SJCRH30 (cell line): ENCODE measurements around the gene UBE2L3. TPM values are rescaled to one million over a fixed set of nuclear protein-coding genes. Genes with fewer than 3 reads are reported as not detected.
A peak's percentile ranks its signal among the peaks of the same experiment; 100 is the strongest.
"Not testable (repeated sequence)": the region's sequence is repeated elsewhere in the genome, so short reads cannot be mapped to it uniquely, and the experiment has no call there.

Experiments used
- DNase-seq, 2 experiments: peaks; one replicate each; pipeline ENCODE4 v3.0.0-alpha.2; 2015 to 2020
- H3K27ac ChIP-seq: fragments of 250-450 bp; sonication (Bioruptor Pico); 2 replicates; pipeline ENCODE4 v1.5.1; 2020; ENCODE audit warnings: mild to moderate bottlenecking, moderate library complexity
- H3K27me3 ChIP-seq: fragments of 250-450 bp; sonication (Bioruptor Pico); 2 replicates; pipeline ENCODE4 v1.5.1; 2020; ENCODE audit warnings: mild to moderate bottlenecking, moderate library complexity
- H3K36me3 ChIP-seq: fragments of 250-450 bp; sonication (Bioruptor Pico); 2 replicates; pipeline ENCODE4 v1.5.1; 2020; ENCODE audit warnings: mild to moderate bottlenecking, moderate library complexity
- H3K4me1 ChIP-seq: fragments of 250-450 bp; sonication (Bioruptor Pico); 2 replicates; pipeline ENCODE4 v1.5.1; 2020; ENCODE audit warnings: mild to moderate bottlenecking, moderate library complexity
- H3K4me3 ChIP-seq: fragments of 250-450 bp; sonication (Bioruptor Pico); 2 replicates; pipeline ENCODE4 v1.5.1; 2020; ENCODE audit warnings: mild to moderate bottlenecking, moderate library complexity
- H3K9me3 ChIP-seq: fragments of 250-450 bp; sonication (Bioruptor Pico); replicated peaks from 2 replicates; pipeline ENCODE4 v1.5.1; 2020; ENCODE audit warnings: mild to moderate bottlenecking, moderate library complexity
- total RNA-seq: library from RNA; depleted of rRNA; stranded (reverse); fragments of >200 nt; shearing (Covaris generic); gene quantifications from 2 replicates; pipeline ENCODE4 v1.2.3, GENCODE V29; 2014

UBE2L3 gene
- total RNA-seq, 1 experiment from 2014 or later: 102 TPM

DNA sequence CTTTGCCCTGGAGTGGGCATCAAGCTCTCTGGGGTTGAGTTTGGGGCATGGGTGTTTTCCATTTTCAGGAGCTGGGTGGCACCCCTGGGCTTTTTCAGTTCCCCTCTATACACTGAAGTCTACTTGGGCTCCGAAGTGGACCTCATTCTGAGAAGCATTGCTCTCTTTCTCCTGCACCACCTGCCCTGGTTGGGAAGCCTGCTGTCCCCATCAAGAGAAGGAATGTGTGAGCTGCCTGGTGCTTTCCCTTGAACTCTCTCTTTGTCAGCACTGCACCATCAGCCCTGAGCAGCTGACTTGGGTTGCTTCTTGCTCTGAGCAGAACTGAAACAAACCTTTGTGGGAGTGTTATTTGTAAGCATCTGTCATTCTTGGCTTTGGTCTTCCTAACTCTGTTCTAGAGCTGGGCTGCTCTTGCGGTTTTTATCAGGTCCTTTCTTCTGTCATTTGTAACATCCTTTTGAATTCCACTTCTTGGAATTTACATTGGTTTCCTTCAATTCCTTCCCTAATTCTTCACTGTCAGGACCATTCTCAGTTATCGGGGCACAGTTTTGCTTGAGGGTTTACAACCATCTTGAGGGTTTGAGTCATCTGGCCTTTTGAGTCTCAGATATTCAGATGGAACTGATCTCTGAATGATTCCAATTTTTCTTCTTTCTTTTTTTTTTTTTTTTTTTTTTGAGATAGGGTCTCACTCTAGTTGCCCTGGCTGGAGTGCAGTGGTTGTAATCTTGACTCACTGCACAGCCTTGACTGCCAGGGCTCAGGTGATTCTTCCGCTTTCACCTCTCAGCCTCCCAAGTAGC, 20.5 kb downstream of the UBE2L3 start:
- Histone ChIP-seq H3K9me3 (no peaks in the 10 kb centered on the region), H3K4me1 (no peaks in the 10 kb centered on the region), H3K36me3 (peaks cover 33% of the 10 kb centered on the region), H3K27ac (no peak overlapping the region), H3K27me3 (no peaks in the 10 kb centered on the region), H3K4me3 (no peak overlapping the region)
- no peak for DNase-seq

DNA sequence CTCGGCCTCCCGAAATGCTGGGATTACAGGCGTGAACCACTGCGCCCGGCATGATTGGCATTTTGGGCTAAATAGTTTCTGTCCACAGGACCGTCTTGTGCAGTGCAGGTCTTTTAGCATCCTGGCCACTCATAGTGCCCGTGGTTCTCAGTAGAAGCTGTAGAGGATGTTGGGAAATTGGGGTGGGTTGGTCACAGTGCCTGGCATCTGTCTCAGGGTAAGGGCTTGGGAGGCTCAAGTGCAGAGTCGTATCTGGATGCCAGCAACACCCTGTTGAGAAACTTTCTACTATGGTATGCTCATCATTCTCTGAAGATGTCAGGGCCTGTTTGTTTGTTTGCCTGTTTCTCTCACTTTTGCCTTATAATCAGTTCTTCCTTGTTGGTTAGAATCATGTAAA, 21.9 kb downstream of the UBE2L3 start:
- Histone ChIP-seq H3K27ac (no peak overlapping the region), H3K9me3 (no peaks in the 10 kb centered on the region), H3K27me3 (no peaks in the 10 kb centered on the region), H3K4me3 (no peak overlapping the region), H3K36me3 (peaks cover 40% of the 10 kb centered on the region), H3K4me1 (no peaks in the 10 kb centered on the region)
- DNase-seq: no peak

DNA sequence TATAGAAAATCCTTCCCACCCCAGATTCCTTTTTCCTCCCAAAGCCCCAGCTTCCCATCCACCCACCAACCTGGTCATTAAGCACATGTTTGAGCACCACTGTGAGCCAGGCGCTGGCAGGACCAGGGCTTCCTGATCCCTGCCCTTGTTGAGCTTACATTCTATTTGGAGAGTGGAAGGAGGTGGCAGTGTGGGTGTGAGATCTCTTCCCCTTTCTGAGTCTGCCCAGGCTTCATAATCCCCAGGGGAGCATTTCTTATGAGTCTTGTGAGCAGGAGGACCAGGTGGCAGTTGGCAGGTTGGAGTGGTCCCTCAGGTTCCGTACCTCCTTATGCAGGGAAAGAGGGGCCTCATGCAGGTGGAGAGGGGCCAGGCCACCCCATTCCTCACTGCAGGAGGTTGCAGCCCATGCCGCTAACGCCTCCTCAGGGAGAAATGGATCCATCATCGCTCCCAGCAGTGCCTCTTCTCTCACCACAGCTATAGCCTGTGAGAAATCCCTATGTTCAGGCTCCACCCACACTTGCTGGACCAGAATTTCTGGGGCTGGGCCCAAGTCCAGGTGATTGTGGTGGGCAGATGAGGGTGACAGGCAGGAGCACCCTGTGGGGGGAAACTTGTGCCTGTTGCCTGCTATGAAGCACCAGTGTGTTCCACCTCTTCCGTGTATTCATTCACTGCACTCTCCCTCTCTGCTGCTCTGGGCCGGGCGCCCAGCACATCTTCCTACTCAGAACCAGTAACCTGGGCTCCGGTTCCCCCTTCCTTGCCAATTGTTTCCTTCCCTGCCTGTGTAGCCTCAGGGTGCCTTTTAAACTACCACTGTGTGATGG, 23.5 kb downstream of the UBE2L3 start:
- DNase-seq: no peak
- Histone ChIP-seq H3K27ac (no peak overlapping the region), H3K4me3 (no peak overlapping the region), H3K36me3 (peaks cover 56% of the 10 kb centered on the region), H3K9me3 (no peaks in the 10 kb centered on the region), H3K27me3 (no peaks in the 10 kb centered on the region), H3K4me1 (no peaks in the 10 kb centered on the region)

DNA sequence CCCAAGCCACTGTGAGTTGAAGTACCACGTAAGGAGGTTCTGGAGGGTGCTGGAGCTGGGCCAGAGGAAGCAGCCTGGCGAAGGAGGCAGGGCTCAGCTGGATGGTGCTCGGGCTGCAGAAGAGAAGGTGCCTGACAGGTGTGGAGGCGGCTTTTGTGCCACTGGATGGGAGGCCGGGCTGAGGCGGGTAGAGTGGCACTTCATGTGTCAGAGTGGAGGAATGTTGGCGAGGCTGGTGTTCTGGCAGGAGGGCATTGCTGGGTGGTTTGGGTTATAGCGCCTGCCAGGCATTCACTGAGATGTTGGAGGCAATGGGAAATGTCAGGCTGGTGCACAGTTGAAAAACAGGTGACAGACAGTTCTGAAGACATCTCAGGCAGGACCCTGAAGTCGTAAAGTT, 24.2 kb downstream of the UBE2L3 start:
- Histone ChIP-seq H3K4me1 (no peaks in the 10 kb centered on the region), H3K4me3 (no peak overlapping the region), H3K36me3 (peaks cover 63% of the 10 kb centered on the region), H3K27me3 (no peaks in the 10 kb centered on the region), H3K9me3 (no peaks in the 10 kb centered on the region), H3K27ac (no peak overlapping the region)
- DNase-seq: no peak

DNA sequence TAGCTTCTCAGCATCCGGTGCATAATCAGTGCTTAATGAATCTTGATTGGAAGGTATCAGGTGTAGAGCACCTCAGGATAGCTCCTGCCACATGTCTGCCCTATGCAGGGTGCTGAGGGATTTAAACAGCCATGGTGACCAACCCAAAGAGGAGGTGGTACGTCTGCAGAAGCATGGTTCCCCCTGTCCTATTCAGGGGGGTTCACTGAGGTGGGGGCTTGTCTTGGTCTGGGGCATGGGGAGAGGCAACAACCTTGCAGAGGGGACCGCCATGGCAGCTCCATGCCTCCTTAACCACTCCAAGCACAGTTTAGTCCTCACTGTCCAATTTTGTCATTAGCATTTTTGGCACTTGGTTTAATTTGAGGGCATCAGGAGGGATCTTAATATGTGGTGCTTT, 24.9 kb downstream of the UBE2L3 start:
- Histone ChIP-seq H3K36me3 (peaks cover 70% of the 10 kb centered on the region), H3K4me1 (no peaks in the 10 kb centered on the region), H3K9me3 (no peaks in the 10 kb centered on the region), H3K27me3 (no peaks in the 10 kb centered on the region), H3K4me3 (no peak overlapping the region), H3K27ac (no peak overlapping the region)
- no peak for DNase-seq

DNA sequence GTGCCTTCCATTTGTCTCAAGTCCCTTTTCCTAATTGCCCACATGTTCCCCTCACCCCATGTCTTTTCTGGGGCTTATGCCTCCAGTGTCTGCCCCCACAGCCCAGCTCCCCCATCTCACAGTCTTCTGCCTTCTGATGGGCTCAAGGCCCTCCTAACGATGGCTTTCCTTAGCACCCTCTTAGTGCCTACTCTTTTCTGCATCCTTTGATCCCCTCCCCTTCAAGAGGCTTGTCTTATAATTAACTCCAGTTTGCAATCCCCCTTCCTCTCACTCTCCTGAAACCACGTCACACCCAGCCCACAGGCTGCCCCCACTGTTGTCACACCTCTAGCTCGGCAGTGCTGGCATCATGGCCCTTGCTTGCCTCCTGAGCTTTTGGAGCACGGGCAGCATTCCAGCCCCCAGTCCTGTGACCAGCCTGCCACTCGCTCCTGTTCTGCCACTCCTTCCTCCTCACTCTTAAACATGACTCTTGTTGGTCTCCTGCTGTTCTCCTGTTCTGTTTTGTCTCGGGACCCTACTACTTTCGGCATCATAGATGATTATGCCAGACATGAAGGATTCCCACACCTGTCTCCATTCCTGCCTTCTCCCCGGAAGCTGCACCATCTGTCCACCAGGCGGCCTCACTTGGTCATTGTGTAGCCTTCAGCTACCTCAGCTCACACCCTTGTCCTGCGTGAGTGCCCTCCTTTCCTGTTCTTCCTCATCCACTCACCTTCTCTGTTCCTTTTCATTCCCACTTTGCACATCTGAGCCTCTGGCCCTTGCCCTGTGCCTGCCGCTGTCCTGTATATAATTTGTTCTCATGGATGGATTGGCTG, 26.1 kb downstream of the UBE2L3 start:
- no peak overlapping the region for H3K27ac ChIP-seq
- peak in 1 of 2 experiments; percentile 24 for DNase-seq
- H3K36me3 ChIP-seq: peaks cover 67% of the 10 kb centered on the region
- H3K27me3 ChIP-seq: no peaks in the 10 kb centered on the region
- no peaks in the 10 kb centered on the region for H3K9me3 ChIP-seq
- H3K4me3 ChIP-seq: no peak overlapping the region
- H3K4me1 ChIP-seq: no peaks in the 10 kb centered on the region

DNA sequence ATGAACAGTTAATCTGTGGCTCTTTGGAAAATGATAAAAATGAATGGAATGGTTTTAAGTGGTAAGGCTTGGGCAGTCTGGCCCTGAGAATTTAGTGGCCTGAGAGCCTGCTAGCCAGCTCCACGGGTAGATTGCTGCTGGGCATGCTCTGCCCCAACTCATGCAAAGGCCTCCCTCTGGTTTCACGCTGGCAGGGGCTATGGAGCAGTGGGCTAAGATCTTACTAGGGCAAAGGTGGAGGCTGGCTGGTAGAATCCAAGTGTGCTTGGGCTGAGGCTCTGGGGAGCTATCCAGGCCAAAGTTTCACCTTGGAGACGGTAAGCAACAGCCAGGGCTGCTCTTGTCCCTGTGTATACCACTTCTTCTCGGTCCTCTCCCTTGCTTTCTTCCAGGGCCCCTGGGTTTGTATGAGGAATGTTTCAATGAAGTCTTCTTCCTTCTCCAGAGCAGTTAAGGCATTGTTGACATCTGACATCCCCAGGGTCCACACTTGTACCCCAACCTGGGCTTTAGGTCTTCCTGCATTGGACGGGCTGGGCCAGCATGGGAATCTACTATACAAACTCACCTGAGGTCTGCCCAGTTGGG, 27.4 kb downstream of the UBE2L3 start:
- no peak overlapping the region for H3K27ac ChIP-seq
- H3K4me3 ChIP-seq: no peak overlapping the region
- no peaks in the 10 kb centered on the region for H3K4me1 ChIP-seq
- peaks cover 71% of the 10 kb centered on the region for H3K36me3 ChIP-seq
- H3K27me3 ChIP-seq: no peaks in the 10 kb centered on the region
- no peak for DNase-seq
- H3K9me3 ChIP-seq: no peaks in the 10 kb centered on the region

DNA sequence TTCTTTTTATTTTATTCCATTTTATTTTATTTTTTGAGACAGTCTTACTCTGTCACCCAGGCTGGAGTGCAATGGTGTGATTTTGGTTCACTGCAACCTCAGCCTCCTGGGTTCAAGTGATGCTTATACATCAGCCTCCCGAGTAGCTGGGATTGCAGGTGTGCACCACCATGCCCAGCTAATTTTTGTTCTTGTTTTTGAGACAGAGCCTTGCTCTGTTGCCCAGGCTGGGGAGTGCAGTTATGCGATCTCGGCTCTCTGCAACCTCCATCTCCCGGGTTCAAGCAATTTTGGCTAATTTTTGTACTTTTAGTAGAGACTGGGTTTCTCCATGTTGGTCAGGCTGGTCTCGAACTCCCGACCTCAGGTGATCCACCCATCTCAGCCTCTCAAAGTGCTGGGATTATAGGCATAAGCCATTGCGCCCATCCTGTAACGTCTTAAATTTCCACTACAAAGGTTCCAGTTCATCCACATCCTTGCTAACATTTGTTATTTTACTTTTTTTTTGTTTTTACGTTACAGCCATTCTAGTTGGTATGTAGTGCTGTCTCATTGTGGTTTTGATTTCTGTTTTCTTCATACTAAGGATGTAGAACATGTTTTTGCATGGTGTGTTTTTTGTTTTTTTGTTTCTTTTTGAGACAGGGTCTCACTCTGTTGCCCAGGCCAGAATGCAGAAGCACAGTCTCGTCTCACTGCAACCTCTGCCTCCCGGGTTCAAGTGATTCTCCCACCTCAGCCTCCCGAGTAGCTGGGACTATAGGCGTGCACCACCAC, 29.0 kb downstream of the UBE2L3 start:
- H3K36me3 ChIP-seq: peaks cover 65% of the 10 kb centered on the region
- not testable (repeated sequence) for H3K4me3 ChIP-seq, DNase-seq, H3K27ac ChIP-seq, H3K9me3 ChIP-seq, H3K27me3 ChIP-seq, H3K4me1 ChIP-seq

DNA sequence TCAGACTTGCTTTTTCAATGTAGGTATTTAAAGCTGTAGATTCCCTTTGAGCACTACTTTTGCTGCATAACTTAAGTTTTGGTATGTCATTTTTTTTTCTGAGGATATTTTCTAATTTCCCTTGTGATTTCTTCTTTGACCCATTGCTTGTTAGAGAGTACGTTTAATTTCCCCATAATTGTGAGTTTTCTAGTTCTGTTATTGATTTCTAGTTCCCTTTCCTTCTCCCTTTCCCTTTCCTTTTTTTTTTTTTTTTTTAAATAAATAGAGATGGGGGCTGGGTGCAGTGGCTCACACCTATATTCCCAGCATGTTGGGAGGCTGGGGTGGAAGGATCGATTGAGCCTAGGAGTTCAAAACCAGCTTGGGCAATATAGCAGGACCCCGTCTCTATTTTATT, 30.8 kb downstream of the UBE2L3 start:
- H3K27ac ChIP-seq: no peak overlapping the region
- no peaks in the 10 kb centered on the region for H3K27me3 ChIP-seq
- no peaks in the 10 kb centered on the region for H3K4me1 ChIP-seq
- no peak overlapping the region for H3K4me3 ChIP-seq
- peaks cover 55% of the 10 kb centered on the region for H3K36me3 ChIP-seq
- DNase-seq: no peak
- no peaks in the 10 kb centered on the region for H3K9me3 ChIP-seq

DNA sequence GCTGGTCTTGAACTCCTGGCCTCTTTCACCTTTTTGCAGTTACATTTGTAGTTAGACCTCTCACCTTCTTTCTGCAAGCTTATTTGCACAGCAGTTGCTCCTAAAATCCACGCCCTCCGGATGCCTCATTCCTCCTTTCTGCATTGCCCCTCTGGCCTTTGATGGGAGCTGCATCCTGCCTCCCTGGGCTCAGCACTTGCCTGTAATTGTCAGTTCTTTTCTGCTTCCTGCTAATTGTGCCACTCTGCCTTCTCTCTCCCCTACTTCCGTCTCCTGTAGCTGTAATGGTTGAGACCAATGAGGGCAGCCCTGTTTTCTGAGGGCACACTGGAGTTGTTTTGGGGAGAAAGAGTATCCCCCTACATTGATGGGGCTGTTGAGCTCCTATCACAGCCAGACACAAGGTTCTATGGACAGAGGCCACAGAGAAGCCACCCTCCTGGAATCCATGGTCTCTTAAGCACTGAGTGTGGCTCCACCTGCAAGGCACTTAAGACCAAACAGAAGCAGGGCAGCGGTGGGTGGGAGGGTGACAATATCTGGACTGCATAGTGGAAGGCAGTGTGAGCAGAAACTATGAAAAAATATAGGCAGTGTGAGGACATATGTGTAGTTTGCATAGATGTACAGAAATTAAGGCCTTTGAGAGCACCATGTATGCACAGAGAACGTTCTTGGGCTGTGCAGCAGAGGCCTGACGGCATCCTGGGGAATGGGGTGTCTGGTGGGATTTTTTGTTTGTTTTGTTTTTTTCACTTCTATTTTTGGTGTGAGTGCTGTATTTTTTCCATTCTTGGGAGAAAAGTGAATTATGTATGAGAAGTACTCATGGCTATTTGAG, 31.8 kb downstream of the UBE2L3 start:
- no peak overlapping the region for H3K27ac ChIP-seq
- DNase-seq: no peak
- H3K36me3 ChIP-seq: peaks cover 46% of the 10 kb centered on the region
- H3K27me3 ChIP-seq: no peaks in the 10 kb centered on the region
- no peaks in the 10 kb centered on the region for H3K4me1 ChIP-seq
- H3K4me3 ChIP-seq: no peak overlapping the region
- H3K9me3 ChIP-seq: no peaks in the 10 kb centered on the region

DNA sequence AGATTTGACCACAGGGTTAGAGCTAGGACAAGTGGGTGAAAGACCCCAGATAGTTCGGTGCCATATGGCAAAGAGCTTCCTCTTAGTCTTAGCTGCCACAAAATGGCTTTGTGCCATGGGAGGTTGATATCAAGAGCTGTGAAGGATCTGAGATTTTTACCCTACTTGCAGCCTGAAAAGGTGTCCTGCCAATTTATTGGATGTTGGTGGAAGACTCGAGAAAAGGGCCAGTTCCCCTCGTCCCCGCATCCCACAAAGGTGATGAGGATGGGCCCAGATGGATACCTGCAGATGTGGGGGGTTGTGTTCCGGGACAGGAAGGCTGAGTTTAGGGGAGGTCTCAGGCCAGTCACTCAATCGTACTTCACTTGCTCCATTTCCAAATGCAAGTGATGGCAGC, 35.1 kb downstream of the UBE2L3 start:
- no peak overlapping the region for H3K4me3 ChIP-seq
- DNase-seq: no peak
- no peaks in the 10 kb centered on the region for H3K9me3 ChIP-seq
- no peak overlapping the region for H3K27ac ChIP-seq
- no peaks in the 10 kb centered on the region for H3K4me1 ChIP-seq
- peaks cover 32% of the 10 kb centered on the region for H3K36me3 ChIP-seq
- no peaks in the 10 kb centered on the region for H3K27me3 ChIP-seq

DNA sequence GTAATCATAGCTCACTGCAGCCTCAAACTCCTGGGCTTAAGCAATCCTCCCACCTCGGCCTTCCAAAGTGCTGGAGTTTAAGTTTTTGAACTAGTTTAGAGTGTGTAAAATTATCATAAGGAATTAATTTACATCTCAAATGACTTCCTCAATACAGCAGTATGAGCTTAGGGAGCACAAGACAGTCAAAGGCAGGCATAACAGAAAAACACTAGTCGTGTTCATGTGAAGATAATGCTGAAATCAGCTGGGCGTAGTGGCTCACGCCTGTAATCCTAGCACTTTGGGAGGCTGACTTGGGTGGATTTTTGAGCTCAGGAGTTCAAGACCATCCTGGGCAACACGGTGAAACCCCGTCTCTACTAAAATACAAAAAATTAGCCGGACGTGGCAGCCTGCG, 36.5 kb downstream of the UBE2L3 start:
- H3K36me3 ChIP-seq: peaks cover 32% of the 10 kb centered on the region
- no peak for DNase-seq
- H3K9me3 ChIP-seq: no peaks in the 10 kb centered on the region
- no peaks in the 10 kb centered on the region for H3K27me3 ChIP-seq
- H3K27ac ChIP-seq: no peak overlapping the region
- H3K4me3 ChIP-seq: no peak overlapping the region
- H3K4me1 ChIP-seq: no peaks in the 10 kb centered on the region

DNA sequence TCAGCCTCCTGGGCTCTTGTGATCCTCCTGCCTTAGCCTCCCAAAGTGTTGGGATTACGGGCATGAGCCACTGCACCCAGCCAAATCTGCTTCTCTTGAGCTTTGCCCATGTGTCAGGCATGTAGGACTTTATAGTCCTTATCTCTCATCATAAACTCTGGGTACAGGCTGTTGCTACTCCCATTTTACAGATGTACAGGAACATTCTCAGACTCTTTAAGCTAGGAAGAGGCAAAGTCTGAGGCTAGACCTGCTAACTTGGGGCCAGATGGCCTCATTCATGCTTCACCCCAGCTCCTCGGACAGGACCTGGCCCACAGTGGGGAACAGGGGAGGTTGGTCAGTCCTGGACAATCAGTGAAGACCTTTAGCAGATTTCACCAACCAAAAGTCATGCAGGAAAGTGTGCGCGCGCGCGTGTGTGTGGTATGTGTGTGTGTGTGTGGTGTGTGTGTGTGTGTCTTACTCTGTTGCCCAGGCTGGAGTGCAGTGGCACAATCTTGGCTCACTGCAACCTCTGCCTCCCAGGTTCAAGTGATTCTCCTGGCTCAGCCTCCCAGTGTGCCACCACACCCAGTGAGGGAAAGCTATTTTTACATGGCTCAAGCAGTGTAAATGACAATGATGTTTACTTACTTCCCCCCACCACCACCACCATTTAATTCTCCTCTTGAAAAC, 38.5 kb downstream of the UBE2L3 start:
- H3K9me3 ChIP-seq: no peaks in the 10 kb centered on the region
- no peaks in the 10 kb centered on the region; the same call in 1 of the 2 replicates for H3K27me3 ChIP-seq
- DNase-seq: no peak
- no peak overlapping the region for H3K4me3 ChIP-seq
- H3K27ac ChIP-seq: no peak overlapping the region
- no peaks in the 10 kb centered on the region for H3K4me1 ChIP-seq
- peaks cover 43% of the 10 kb centered on the region for H3K36me3 ChIP-seq
